HEK293 (cell line): ENCODE measurements around the gene BMPR1A.

Experiments
- ZNF670 ChIP-seq: fragments of 450-650 bp; formaldehyde crosslinking; IDR thresholded peaks from 2 replicates; pipeline ENCODE4 v1.5.1; 2016; ENCODE audit warnings: missing biosample characterization, missing genetic modification characterization, low read depth
- ZNF701 ChIP-seq: fragments of 450-650 bp; formaldehyde crosslinking; IDR thresholded peaks from 2 replicates; pipeline ENCODE4 v1.5.1; 2016; ENCODE audit warnings: missing biosample characterization, missing genetic modification characterization
- ZNF76 ChIP-seq: fragments of 450-650 bp; formaldehyde crosslinking; IDR thresholded peaks from 2 replicates; pipeline ENCODE4; 2016; ENCODE audit warnings: low read depth, missing biosample characterization, missing genetic modification characterization, borderline replicate concordance
- TF ChIP-seq, protein P1 (sequence below): IDR thresholded peaks from 2 replicates; pipeline ENCODE4 v1.6.1; 2011; ENCODE audit warnings: mild to moderate bottlenecking, low read depth, low read length, borderline replicate concordance

DNA sequence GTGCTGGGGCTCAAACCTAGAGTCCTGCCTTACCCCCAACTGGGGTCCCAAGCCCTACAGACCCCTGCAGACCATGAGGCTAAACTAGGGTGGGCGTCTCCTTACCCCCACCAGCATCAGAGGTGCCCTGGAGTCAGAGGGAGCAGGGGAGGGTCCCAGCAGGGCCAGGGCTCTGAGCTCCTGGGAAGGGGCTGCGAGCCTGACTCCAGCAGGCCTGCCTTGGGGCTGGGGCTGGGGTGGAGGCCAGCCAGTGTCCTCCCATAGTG is 203.3 kb downstream of the BMPR1A start:
- TF ChIP-seq, protein P1, sequence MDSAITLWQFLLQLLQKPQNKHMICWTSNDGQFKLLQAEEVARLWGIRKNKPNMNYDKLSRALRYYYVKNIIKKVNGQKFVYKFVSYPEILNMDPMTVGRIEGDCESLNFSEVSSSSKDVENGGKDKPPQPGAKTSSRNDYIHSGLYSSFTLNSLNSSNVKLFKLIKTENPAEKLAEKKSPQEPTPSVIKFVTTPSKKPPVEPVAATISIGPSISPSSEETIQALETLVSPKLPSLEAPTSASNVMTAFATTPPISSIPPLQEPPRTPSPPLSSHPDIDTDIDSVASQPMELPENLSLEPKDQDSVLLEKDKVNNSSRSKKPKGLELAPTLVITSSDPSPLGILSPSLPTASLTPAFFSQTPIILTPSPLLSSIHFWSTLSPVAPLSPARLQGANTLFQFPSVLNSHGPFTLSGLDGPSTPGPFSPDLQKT, result no peak
- TF ChIP-seq ZNF701, result no peak
- no peak for TF ChIP-seq ZNF670 (tag by site-specific recombination)
- TF ChIP-seq ZNF76 (tag by site-specific recombination), result no peak
